ENCODE results near the gene UBL4B. TPM values are rescaled to one million over a fixed set of nuclear protein-coding genes. Genes with fewer than 3 reads are reported as not detected.

Gene UBL4B
- total RNA-seq, 1 experiment from 2014 or later: not detected

GRCh38 chr1:110100335-110100734, 11.9 kb upstream of the UBL4B start:
- no peak overlapping the region for H3K4me2 ChIP-seq (ENCODE audit: insufficient read depth, insufficient read length, low read length)
- H2BK20ac ChIP-seq (ENCODE audit: low read depth, low read length, poor library complexity, severe bottlenecking): no peak overlapping the region
- no peaks in the 10 kb centered on the region for H3K27me3 ChIP-seq (ENCODE audit: insufficient read depth, low read length)
- Mint-ChIP-seq H3K27ac (no peak overlapping the region), H3K27me3 (ENCODE audit: low read depth) (peaks cover 24% of the 10 kb centered on the region), H3K36me3 (ENCODE audit: insufficient read depth in 1 of 3, low read depth in 3 of 3) (no peaks in the 10 kb centered on the region; a peak in 1 of 7 replicates), H3K4me3 (no peak overlapping the region), H3K9me3 (no peaks in the 10 kb centered on the region), H3K4me1 (peaks cover 0 to 5% of the 10 kb centered on the region in 2 experiments; a peak in 1 of 4 replicates)
- no peaks in the 10 kb centered on the region for H3K79me2 ChIP-seq (ENCODE audit: insufficient read depth, low read length)
- no peaks in the 10 kb centered on the region for H3K23me2 ChIP-seq (ENCODE audit: insufficient read length, low read depth, low read length, poor library complexity, severe bottlenecking)
- no peak overlapping the region for H2BK120ac ChIP-seq (ENCODE audit: low read depth, low read length, poor library complexity, severe bottlenecking)
- no peaks in the 10 kb centered on the region for H4K20me1 ChIP-seq (ENCODE audit: control insufficient read depth, insufficient read depth, insufficient read length)
- H3K9me3 ChIP-seq (ENCODE audit: control insufficient read depth, low read depth, low read length): no peaks in the 10 kb centered on the region
- H3K9ac ChIP-seq (ENCODE audit: extremely low read depth, insufficient read length, low read length): no peak overlapping the region
- H3K14ac ChIP-seq (ENCODE audit: insufficient read depth, low read length): no peak overlapping the region
- H3K23ac ChIP-seq (ENCODE audit: insufficient read length, low read depth, low read length): no peak overlapping the region
- H3T11ph ChIP-seq (ENCODE audit: low read length): no peak overlapping the region
- no peak overlapping the region for H2BK5ac ChIP-seq (ENCODE audit: insufficient read length, low read length)
- H3K4ac ChIP-seq (ENCODE audit: low read depth, low read length): no peak overlapping the region
- H4K91ac ChIP-seq (ENCODE audit: insufficient read length, low read depth, low read length): no peak overlapping the region
- H3K27ac ChIP-seq (ENCODE audit: insufficient read length, low read depth, low read length): no peak overlapping the region
- no peak overlapping the region for H3K18ac ChIP-seq (ENCODE audit: insufficient read length, low read depth, low read length)
- H2BK12ac ChIP-seq (ENCODE audit: insufficient read length, low read depth, low read length): no peak overlapping the region
- H3K56ac ChIP-seq (ENCODE audit: insufficient read length, low read depth, low read length): no peak overlapping the region
- WGBS (ENCODE audit: extremely low coverage, insufficient read length, low lambda C conversion rate): no CpG with 5 or more reads among the region's 2 CpGs
- no peak overlapping the region for H4K8ac ChIP-seq (replicated peaks; ENCODE audit: insufficient read length, low read depth, low read length)
- no peaks in the 10 kb centered on the region for H3K79me1 ChIP-seq (ENCODE audit: insufficient read depth, low read depth, low read length, poor library complexity, severe bottlenecking)
- no peak overlapping the region for H2AFZ ChIP-seq (ENCODE audit: low read length)
- DNase-seq: no peak
- H2BK15ac ChIP-seq (ENCODE audit: low read depth, low read length): no peak overlapping the region
- no peak overlapping the region for H2AK5ac ChIP-seq (ENCODE audit: insufficient read length, low read length)
- no peak overlapping the region for H4K5ac ChIP-seq (ENCODE audit: insufficient read length, low read depth, low read length)
- H3K4me1 ChIP-seq (ENCODE audit: insufficient read depth, low read length): no peaks in the 10 kb centered on the region
- TF ChIP-seq CTCF (conservative IDR thresholded peaks at IDR 0.05): no peak
